Measurements from ENCODE around the gene DYRK3. TPM values are rescaled to one million over a fixed set of nuclear protein-coding genes. Genes with fewer than 3 reads are reported as not detected.

Gene DYRK3
- total RNA-seq, 1 experiment from 2014 or later: 20.2 TPM

DNA sequence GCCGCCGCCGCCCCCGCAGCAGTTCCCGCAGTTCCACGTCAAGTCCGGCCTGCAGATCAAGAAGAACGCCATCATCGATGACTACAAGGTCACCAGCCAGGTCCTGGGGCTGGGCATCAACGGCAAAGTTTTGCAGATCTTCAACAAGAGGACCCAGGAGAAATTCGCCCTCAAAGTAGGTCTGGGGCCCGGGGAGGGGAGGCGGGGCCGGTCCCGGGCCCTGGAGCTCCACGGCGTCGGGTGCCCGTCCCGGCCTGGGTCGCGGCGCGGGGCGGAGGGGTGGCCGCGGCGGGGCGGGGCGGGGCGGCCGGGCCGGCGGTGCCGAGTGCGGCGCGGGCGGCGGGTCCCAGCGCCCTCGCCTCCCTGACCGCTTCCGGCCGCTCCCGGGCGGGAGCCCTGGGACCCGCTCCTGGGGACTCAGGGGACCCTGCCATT is 50.0 kb downstream of the DYRK3 start:
- Histone ChIP-seq H3K27me3 (peaks cover 11% of the 10 kb centered on the region; the same call in 1 of the 2 replicates), H3K9me3 (no peaks in the 10 kb centered on the region), H3K4me3 (peak overlapping the region; percentile 90), H3K36me3 (no peaks in the 10 kb centered on the region)
- peak; percentile 44 for DNase-seq

DNA sequence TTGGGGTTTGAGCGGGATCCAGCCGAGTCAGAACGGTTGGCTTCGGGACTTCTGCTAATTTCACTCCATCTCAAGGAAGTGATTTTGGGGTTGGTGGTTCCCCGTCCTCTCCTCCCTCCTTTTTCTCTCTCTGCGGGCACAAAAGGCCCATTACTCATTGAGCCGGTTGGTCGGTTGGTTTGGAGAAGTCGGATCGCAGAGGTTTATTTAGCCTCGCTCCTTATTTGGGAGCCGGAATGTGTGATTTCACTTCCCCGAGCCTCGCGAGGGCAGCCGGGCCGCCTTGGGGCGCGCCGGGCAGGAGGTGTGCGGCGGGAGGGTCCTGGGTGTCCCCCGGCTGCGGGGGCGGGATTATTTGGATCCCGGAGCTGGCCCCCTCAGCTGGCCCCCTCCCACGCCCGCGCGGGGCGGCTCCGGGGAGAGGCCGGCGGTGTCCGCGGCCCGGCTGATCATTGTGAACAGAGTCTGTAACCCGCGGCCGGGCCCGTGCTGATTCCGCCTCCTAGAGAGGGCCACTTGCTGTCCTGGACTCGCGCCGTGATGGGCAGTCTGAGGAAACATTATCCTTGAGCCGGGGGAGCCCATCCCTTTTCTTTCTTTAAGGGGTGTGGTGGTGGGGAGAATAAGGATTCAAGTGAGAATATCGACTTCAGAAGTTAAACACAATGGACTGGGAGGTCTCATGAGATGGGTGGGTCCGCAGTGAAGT is 50.6 kb downstream of the DYRK3 start:
- peak; percentile 62 for DNase-seq
- Histone ChIP-seq H3K4me3 (peak overlapping the region; percentile 90), H3K36me3 (no peaks in the 10 kb centered on the region), H3K27me3 (peaks cover 9% of the 10 kb centered on the region; the same call in 1 of the 2 replicates), H3K9me3 (no peaks in the 10 kb centered on the region)

DNA sequence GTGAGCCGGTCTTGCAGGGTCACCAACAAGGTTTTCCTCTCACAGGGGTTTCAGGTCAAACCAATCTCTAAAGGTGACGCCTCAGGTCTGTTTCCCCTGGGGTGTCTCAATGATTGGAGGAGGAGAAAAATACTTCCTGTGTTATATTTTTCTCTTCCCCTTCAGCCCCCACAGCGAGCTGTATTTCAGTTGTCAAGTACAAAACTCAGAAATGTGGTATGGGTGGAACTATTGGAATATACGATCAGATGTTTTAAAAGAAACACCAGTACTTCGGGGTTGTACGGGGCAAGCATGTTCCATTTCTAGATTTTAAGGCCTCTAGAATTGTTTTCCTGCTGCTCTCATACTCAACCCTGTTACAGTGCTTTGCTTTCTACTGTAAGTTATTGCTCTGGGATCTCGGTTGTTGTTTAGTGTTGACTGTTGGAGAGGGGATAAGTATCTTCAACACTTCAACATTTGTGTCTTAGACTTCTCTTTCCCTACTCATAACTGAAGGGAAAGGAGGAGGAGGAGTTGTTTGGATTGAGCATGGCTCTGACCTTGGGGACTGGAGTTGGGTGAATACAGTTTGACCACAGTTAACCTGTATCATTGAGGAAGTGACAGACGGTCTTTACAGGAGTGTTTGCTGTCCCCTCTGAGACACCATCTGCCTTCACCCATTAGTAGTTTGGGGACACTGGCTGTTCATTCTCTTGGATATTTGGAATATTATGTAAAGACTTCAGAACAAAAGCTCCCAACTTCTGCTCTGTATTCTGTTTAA is 51.3 kb downstream of the DYRK3 start:
- H3K27me3 ChIP-seq: peaks cover 9% of the 10 kb centered on the region; the same call in 1 of the 2 replicates
- no peaks in the 10 kb centered on the region for H3K36me3 ChIP-seq
- DNase-seq: no peak
- peak overlapping the region; percentile 90 for H3K4me3 ChIP-seq
- no peaks in the 10 kb centered on the region for H3K9me3 ChIP-seq

DNA sequence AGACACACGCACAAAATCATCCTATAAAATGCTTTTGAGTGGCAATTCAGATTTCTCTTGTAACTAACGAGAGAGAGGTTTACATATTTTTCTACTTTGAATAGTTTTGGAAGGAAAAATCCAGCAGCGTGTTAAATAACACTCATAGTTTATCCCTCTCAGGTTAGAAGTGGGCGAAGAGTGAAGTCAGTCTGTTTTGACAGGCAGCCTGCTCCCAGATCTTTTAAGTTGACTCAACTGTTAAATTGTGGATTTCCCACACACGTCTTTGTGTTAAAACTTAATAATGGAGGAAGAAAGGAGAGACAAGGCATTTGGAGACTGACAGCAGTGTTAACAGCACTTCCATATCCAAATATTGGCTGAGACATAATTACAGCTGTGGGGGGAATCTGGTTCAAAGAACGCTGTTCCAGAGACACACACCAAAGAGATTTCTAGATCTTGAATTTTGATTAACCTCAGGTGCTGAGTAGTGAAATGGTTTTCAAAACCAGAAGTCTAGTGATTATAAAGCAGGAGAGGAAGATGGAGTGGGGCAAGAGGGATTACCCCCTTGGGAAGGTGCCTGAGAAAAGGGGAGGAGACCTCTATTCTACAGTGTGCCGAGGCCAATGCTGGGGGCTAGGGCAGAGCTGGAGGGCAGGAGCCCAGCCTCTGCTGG is 52.0 kb downstream of the DYRK3 start:
- no peaks in the 10 kb centered on the region for H3K36me3 ChIP-seq
- H3K27me3 ChIP-seq: peaks cover 6% of the 10 kb centered on the region; the same call in 1 of the 2 replicates
- H3K4me3 ChIP-seq: peak overlapping the region; percentile 90
- H3K9me3 ChIP-seq: no peaks in the 10 kb centered on the region
- no peak for DNase-seq

- peak; percentile 28 for DNase-seq
- Histone ChIP-seq H3K9me3 (no peaks in the 10 kb centered on the region), H3K27me3 (peaks cover 6% of the 10 kb centered on the region; the same call in 1 of the 2 replicates), H3K4me3 (no peak overlapping the region), H3K36me3 (no peaks in the 10 kb centered on the region)
Observed at GRCh38 chr1:206687915-206688442, 52.6 kb downstream of the DYRK3 start.

DNA sequence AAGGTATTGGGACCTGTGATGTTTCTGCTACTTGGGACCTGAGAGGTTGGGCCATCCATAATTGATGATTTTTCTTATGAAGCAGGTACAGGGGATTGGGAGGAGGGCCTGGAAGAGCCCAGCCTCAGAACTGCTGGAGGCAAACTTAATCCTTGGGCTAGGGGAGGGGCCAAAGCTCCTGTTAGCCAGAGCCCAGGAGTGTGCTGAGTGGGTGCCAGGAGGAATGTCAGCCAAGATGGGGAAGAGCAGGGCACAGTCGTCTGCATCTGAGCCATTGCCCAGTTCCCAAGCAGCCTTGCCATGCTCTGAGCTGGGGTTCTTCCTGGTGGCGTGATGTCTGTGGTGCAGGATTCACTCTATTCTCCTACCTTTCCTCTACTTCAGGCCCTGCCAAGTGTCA is 55.2 kb downstream of the DYRK3 start:
- Histone ChIP-seq H3K9me3 (no peaks in the 10 kb centered on the region), H3K4me3 (no peak overlapping the region), H3K27me3 (no peaks in the 10 kb centered on the region), H3K36me3 (peaks cover 7% of the 10 kb centered on the region)
- DNase-seq: peak; percentile 68

DNA sequence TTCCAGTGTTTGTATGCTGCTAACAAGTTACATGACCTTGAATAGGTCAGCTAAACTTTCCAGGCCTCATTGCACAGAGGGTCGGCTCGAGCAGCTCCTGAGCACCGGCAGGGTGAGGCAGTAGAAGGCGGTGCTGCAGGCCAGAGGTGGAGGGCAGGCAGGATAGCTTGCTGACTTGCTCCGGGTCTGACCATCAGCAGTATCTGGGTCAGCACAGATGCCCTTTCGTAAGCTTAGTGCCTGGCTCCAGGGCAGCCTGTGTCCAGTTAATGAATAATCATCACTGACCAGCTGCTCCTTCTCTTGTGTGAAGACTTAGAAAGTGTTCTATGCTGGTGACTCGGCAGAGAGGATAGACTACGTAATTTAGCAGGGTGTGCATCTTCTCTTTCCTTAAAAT is 56.3 kb downstream of the DYRK3 start:
- DNase-seq: no peak
- Histone ChIP-seq H3K27me3 (no peaks in the 10 kb centered on the region), H3K4me3 (no peak overlapping the region), H3K36me3 (peaks cover 14% of the 10 kb centered on the region), H3K9me3 (no peaks in the 10 kb centered on the region)

DNA sequence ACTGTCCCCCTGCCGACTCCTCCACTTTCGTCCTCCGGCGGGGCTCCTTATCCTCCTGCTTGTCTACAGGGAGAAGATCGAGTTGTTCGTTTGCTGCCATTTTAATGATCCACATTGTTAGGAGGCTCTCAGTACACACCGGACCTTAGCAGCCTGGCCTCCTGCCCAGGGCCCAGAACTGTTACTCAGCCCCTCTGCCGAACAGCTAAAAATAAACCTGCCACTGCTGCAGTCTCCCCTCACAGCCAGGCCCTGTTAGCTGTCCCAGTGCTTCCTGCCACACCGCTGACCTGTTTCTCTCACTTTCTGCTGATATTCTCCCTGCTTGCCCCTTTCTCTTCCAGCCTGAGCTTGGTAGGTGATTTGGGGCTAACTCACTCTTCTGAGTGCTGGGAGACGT is 57.7 kb downstream of the DYRK3 start:
- no peaks in the 10 kb centered on the region for H3K27me3 ChIP-seq
- no peak overlapping the region for H3K4me3 ChIP-seq
- peak; percentile 69 for DNase-seq
- no peaks in the 10 kb centered on the region for H3K9me3 ChIP-seq
- H3K36me3 ChIP-seq: peaks cover 19% of the 10 kb centered on the region

- DNase-seq: peak; percentile 79
- Histone ChIP-seq H3K36me3 (peaks cover 19% of the 10 kb centered on the region), H3K9me3 (no peaks in the 10 kb centered on the region), H3K27me3 (no peaks in the 10 kb centered on the region), H3K4me3 (no peak overlapping the region)
Observed at GRCh38 chr1:206693592-206693991, 58.3 kb downstream of the DYRK3 start.

DNA sequence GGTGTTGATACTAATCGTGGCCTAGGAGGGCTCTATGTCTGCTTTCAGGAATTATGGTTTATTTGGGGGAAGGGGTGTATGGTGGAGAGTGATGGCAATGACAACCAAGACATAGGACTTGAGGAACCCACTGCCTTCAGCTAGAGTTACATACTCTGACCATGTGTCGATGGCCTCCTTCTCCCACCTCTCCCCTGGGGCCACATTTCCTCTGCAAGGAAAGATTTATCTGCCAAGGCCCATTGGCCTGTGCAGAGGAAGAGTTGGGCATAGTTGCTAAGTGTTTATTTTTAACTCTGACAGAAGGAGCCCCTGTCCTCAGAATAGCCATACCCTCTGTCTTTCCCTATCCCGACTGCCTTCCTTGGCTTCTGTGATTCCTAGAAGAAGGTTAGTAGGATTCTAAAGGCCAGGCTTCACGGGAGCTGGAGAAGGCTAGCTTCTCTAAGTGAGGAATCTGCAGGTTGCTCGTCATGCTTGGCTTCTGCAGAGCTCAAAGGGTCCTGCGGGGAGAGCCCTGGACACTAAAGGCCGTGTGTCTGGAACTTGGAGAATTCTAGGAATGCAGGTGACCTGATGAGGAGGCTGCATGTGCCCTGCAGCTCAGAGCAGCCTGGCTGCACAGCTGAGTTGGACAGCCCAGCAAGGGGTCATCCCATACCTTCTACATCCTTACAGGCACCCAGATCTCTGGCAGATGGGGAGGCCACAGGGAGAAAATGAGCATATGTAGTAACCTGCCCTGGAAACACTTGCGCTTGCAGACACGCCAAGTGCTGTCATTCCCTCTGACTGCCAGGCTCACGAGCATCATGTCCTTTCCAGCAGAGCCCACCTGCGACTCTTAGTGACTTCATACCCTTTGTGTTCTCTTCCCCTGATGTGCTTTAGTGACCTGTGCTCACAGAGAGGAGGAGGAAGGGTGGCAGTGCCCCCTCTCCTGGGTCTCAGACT is 59.1 kb downstream of the DYRK3 start:
- Histone ChIP-seq H3K36me3 (peaks cover 19% of the 10 kb centered on the region), H3K4me3 (no peak overlapping the region), H3K27me3 (no peaks in the 10 kb centered on the region), H3K9me3 (no peaks in the 10 kb centered on the region)
- no peak for DNase-seq

GRCh38 chr1:206695733-206696132 is 60.4 kb downstream of the DYRK3 start:
- no peaks in the 10 kb centered on the region for H3K27me3 ChIP-seq
- peaks cover 19% of the 10 kb centered on the region for H3K36me3 ChIP-seq
- no peaks in the 10 kb centered on the region for H3K9me3 ChIP-seq
- no peak for DNase-seq
- H3K4me3 ChIP-seq: no peak overlapping the region

GRCh38 chr1:206696812-206697585 is 61.7 kb downstream of the DYRK3 start:
- no peak overlapping the region for H3K4me3 ChIP-seq
- H3K36me3 ChIP-seq: peaks cover 19% of the 10 kb centered on the region
- no peaks in the 10 kb centered on the region for H3K9me3 ChIP-seq
- no peaks in the 10 kb centered on the region for H3K27me3 ChIP-seq
- no peak for DNase-seq

DNA sequence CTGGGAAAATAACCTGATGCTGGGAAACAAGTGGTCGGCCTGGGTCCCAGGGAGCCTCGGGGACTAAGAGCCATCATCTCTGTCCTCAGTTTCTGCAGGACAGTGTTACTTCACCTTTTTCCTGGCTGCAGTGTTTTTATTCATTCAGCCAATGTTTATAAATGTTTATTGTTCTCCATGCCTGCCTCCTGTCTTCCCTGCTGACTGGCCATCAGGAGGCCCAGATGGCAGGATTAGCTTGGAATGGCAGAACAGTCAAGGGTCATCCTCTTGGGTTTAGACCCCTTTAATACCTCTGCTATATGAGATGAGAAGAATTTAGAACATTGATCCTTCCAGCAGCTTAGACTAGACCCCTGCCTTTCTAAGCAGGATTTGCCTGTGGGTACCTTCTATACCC is 62.7 kb downstream of the DYRK3 start:
- Histone ChIP-seq H3K9me3 (no peaks in the 10 kb centered on the region), H3K36me3 (peaks cover 22% of the 10 kb centered on the region), H3K27me3 (no peaks in the 10 kb centered on the region), H3K4me3 (no peak overlapping the region)
- DNase-seq: no peak

All from MG63 (cell line).